Ascending aorta (tissue), 2 donors: ENCODE results near the gene TMEM183A. TPM values are rescaled to one million over a fixed set of nuclear protein-coding genes. Genes with fewer than 3 reads are reported as not detected.

Source experiments
- DNase-seq, 2 donors: peaks; one replicate each; pipeline ENCODE4 v3.0.0-alpha.2; 2019; ENCODE audit warnings: low spot score in 2 of 2
- H3K27ac ChIP-seq, 2 donors: fragments of 200-600 bp; sonication (generic); one replicate each; pipeline ENCODE4 v1.5.1; 2016 to 2017; ENCODE audit warnings: mild to moderate bottlenecking in 1 of 2
- H3K27me3 ChIP-seq: fragments of 200-600 bp; sonication (generic); one replicate; pipeline ENCODE4 v1.5.1; 2017
- H3K36me3 ChIP-seq, 2 donors: fragments of 200-600 bp; sonication (generic); one replicate each; pipeline ENCODE4 v1.5.1; 2016
- H3K4me1 ChIP-seq, 2 donors: fragments of 200-600 bp; sonication (generic); one replicate each; pipeline ENCODE4 v1.5.1; 2016 to 2017; ENCODE audit warnings: mild to moderate bottlenecking in 1 of 2
- H3K4me3 ChIP-seq, 2 donors: fragments of 200-600 bp; sonication (generic); one replicate each; pipeline ENCODE4 v1.5.1; 2016 to 2017; ENCODE audit warnings: mild to moderate bottlenecking in 1 of 2
- H3K9me3 ChIP-seq, 2 donors: fragments of 200-600 bp; sonication (generic); one replicate each; pipeline ENCODE4 v1.5.1; 2016
- intact Hi-C: fragments of 100-400 bp; cut with DNase I; formaldehyde crosslinking; loops from one replicate; pipeline ENCODE4 v1.15.1; 2023
- total RNA-seq: library from RNA; depleted of rRNA; stranded (reverse); fragments of >200 nt; gene quantifications from one replicate; pipeline ENCODE4 v1.1.0, GENCODE V29; 2016
- TF ChIP-seq, protein P1 (sequence below), 3 experiments: fragments of 200-600 bp in 2 of 3; fragments of 450-650 bp in 1 of 3; sonication (generic) in 2 of 3; IDR thresholded peaks; one replicate each; pipeline ENCODE4 v1.5.1; 2016 to 2019; ENCODE audit warnings: antibody characterized with exemption in 3 of 3, mild to moderate bottlenecking in 1 of 3, moderate library complexity in 1 of 3

The TMEM183A gene
- total RNA-seq, 1 donor from 2014 or later = 44.6 TPM

DNA sequence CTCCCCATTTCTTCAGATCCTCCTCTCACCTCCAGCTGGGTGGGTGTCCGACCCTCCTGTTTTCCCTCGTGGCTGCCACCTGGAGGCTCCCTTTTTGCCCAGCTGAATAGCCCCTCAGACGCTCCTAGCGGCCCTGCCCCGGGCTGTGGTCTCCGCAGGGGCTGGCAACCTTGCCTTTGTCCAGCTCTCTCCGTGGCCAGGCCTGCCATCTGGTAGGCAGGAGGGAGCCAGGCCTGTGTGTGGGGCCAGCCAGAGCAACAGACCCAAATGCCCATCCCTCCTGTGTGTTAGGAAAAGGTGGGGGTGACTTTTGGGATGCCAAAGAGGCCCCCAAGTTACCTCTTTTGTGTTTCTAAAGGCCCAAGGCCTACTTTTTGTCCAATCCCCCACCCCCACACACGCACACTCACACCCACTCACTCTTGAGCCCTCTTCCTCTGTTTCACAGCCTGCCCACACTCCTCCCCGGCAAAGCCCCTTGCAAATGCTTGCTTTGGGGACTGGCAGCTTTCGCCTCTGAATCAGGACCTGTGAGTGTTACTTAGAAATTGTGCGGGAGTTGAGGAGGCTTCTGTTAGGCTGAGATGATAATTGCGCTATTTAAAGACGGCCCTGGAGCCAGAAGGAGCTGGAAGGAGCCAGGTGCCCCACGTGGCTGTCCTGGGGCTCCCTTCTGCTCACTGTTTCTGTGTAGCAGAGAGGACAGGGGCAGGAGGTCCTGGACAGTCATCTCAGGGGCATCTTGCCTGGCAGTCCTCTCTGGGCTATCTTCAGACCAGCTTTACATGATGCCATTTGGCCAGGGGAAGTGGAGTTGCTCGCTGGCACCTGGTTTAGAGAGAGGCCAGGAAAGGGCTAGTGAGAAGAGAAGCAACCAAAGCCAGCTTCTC lies 28.2 kb downstream of the TMEM183A start:
- DNase-seq = peak in 1 of 2 donors; percentile 44
- Histone ChIP-seq H3K27ac (no peak overlapping the region), H3K27me3 (no peaks in the 10 kb centered on the region), H3K36me3 (no peaks in the 10 kb centered on the region), H3K4me3 (no peak overlapping the region), H3K4me1 (peaks cover 16 to 23% of the 10 kb centered on the region in 2 donors), H3K9me3 (no peaks in the 10 kb centered on the region)
- TF ChIP-seq, protein P1, sequence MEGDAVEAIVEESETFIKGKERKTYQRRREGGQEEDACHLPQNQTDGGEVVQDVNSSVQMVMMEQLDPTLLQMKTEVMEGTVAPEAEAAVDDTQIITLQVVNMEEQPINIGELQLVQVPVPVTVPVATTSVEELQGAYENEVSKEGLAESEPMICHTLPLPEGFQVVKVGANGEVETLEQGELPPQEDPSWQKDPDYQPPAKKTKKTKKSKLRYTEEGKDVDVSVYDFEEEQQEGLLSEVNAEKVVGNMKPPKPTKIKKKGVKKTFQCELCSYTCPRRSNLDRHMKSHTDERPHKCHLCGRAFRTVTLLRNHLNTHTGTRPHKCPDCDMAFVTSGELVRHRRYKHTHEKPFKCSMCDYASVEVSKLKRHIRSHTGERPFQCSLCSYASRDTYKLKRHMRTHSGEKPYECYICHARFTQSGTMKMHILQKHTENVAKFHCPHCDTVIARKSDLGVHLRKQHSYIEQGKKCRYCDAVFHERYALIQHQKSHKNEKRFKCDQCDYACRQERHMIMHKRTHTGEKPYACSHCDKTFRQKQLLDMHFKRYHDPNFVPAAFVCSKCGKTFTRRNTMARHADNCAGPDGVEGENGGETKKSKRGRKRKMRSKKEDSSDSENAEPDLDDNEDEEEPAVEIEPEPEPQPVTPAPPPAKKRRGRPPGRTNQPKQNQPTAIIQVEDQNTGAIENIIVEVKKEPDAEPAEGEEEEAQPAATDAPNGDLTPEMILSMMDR (IDR thresholded peaks at IDR 0.05) = no peak
- intact Hi-C loops = no loop called here

DNA sequence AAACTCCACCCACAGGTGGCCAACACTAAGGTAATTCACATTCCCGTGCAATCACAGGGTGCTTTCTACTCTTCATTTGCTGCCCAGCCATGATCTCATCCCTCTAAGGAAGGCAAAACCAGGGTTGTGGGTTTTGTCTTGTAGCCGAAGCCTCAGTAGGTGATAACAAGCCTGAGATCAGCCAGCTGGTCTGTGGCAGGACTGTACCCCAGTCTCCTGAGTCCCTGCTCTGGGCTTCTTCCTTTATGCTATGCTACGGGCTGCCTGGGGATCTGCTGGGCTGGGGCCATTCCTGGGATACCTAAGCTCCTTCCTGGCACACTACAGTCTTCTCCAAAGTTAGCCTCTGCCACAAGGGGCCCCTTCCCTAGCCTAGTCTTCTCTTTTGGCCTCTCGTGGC lies 29.0 kb downstream of the TMEM183A start:
- no peaks in the 10 kb centered on the region for H3K36me3 ChIP-seq
- no peak for DNase-seq
- peak overlapping the region; percentile 87 to 92 for H3K27ac ChIP-seq
- H3K27me3 ChIP-seq = no peaks in the 10 kb centered on the region
- peaks cover 16 to 23% of the 10 kb centered on the region in 2 donors for H3K4me1 ChIP-seq
- H3K4me3 ChIP-seq = no peak overlapping the region
- intact Hi-C loops = no loop called here
- no peaks in the 10 kb centered on the region for H3K9me3 ChIP-seq
- TF ChIP-seq, protein P1 (IDR thresholded peaks at IDR 0.05) = no peak

DNA sequence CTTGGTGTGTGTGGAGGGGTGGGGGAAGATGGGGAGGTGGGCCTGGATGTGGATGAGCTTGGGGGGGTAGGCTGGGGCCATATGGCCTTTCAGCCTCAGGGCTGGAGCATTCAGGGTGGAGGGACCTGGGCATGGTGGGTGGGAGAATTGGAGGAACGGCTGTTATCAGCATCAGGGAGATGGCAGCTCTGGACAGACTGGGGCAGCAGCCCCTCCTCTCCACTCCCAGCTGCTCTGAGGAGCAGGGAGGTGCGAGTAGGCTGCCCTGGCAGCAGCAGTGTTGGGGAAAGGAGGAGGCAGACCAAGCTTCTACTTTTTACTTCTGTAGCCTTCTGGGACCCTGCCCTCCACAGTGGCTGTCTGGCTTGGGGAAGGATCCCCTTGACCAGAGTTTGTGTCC lies 29.4 kb downstream of the TMEM183A start:
- Histone ChIP-seq H3K27ac (peak overlapping the region; percentile 87 to 92), H3K4me3 (no peak overlapping the region)

DNA sequence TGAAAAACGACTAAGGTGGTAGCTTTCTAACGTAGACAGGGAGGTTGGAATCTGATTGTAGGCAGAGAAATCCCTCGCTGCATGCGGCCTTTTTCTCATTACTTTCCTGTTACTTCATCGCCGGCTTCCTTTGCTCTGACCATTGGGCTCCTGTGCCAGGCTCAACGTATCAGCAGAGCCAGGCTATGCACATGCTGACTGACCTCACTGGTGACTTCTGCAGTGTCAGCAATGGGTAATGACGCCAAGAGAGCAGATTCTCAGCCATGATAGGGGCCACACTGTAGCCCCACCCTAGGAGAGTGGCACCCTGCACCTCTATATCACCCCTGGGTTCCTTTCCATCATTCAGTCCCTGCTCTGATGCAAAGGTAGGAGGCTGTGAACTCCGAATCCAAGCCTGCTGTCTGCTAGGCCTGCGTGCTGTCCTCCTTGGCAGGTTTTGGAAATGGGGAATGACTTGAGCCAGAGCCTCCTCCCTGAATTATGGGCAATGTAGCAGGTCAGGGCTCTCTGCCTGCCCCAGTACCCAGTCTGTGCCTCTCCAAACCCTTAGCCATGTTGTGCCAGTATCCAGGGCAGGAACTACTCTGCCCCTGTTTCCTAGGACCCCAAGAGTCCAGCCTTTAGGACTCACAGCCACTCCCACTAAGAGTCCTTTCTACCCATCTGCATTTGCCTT lies 30.5 kb downstream of the TMEM183A start:
- H3K36me3 ChIP-seq = no peaks in the 10 kb centered on the region
- intact Hi-C loops = loop anchor here (1.0 to 2.0 kb wide), 2 partner anchors 11 to 231 kb away; partner anchors contain the start of gene PPFIA4
- H3K4me1 ChIP-seq = peaks cover 16 to 23% of the 10 kb centered on the region in 2 donors
- H3K4me3 ChIP-seq = no peak overlapping the region
- TF ChIP-seq, protein P1 (IDR thresholded peaks at IDR 0.05) = no peak
- H3K27ac ChIP-seq = peak overlapping the region; percentile 87 to 92
- H3K27me3 ChIP-seq = no peaks in the 10 kb centered on the region
- H3K9me3 ChIP-seq = no peaks in the 10 kb centered on the region
- peak in 1 of 2 donors; percentile 68 for DNase-seq

More for the DNA sequence above, 29.4 kb downstream of the TMEM183A start:
- no peak for DNase-seq
- intact Hi-C loops = no loop called here
- peaks cover 16 to 23% of the 10 kb centered on the region in 2 donors for H3K4me1 ChIP-seq
- no peaks in the 10 kb centered on the region for H3K36me3 ChIP-seq
- TF ChIP-seq, protein P1 (IDR thresholded peaks at IDR 0.05) = no peak
- H3K27me3 ChIP-seq = no peaks in the 10 kb centered on the region
- H3K9me3 ChIP-seq = no peaks in the 10 kb centered on the region

DNA sequence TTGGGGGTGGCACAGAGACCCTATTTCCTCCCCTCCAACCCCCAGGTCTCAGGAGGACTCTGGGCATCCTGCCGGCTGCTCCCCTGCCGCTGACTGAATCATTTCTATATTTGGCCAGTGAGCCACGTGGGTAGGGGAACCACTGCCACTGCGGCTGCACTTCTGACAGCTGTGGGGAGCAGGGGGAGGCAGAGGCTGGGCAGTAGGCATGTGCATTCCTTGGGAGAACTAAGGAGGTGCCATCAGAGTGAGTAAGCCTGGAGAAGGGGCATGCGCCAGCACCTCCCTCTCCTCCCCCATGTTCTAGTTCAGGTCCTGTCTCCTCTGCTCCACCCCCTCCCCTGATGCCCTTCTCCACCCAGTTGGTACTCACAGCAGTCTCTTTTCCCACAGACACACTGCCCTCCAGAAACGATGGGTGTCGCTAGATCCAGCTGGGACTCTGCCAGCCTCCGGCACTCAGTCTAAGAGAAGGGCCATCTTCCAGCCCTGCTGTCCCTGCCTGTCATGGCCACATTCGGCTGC lies 31.1 kb downstream of the TMEM183A start:
- TF ChIP-seq, protein P1 (IDR thresholded peaks at IDR 0.05) = peak in 2 of 3 experiments; percentile 28 to 34
- no peaks in the 10 kb centered on the region for H3K27me3 ChIP-seq
- peaks cover 16 to 23% of the 10 kb centered on the region in 2 donors for H3K4me1 ChIP-seq
- DNase-seq = peak; percentile 76 to 94
- intact Hi-C loops = loop anchor here (1.0 to 2.0 kb wide), 2 partner anchors 12 to 231 kb away; partner anchors contain the start of gene PPFIA4
- H3K27ac ChIP-seq = peak overlapping the region; percentile 87 to 92
- no peaks in the 10 kb centered on the region for H3K36me3 ChIP-seq
- H3K4me3 ChIP-seq = peak overlapping the region in 1 of 2 donors; percentile 19
- no peaks in the 10 kb centered on the region for H3K9me3 ChIP-seq
